ENCODE results near the gene PIR. TPM values are rescaled to one million over a fixed set of nuclear protein-coding genes. Genes with fewer than 3 reads are reported as not detected.

The PIR gene
- total RNA-seq, 1 donor from 2014 or later: 45.0 TPM

- Histone ChIP-seq H3K9ac (no peak within 1 kb of the TSS), H4K20me1 (ENCODE audit: low read depth) (no peaks in the 10 kb centered on the region), H3K4me2 (no peak within 1 kb of the TSS), H3K79me2 (ENCODE audit: low read depth) (no peaks in the 10 kb centered on the region), H3K27me3 (no peaks in the 10 kb centered on the region), H3K4me3 (no peak within 1 kb of the TSS), H3K4me1 (no peaks in the 10 kb centered on the region), H2AFZ (replicated peaks) (no peak within 1 kb of the TSS), H3F3A (ENCODE audit: low read depth) (no peaks in the 10 kb centered on the region), H3K27ac (no peak within 1 kb of the TSS), H3K36me3 (no peaks in the 10 kb centered on the region), H3K9me3 (ENCODE audit: low read depth) (no peaks in the 10 kb centered on the region)
- no peak within 1 kb of the TSS for H3K4me3 Mint-ChIP-seq
- no peak for DNase-seq (ENCODE audit: low spot score)
- H3K9me3 Mint-ChIP-seq: no peaks in the 10 kb centered on the region
- no peaks in the 10 kb centered on the region for H3K36me3 Mint-ChIP-seq
- no peak for TF ChIP-seq CTCF (IDR thresholded peaks at IDR 0.05)
- no peak for TF ChIP-seq EZH2 (IDR thresholded peaks at IDR 0.05)
- TF ChIP-seq EZH2phosphoT487 (IDR thresholded peaks at IDR 0.05): no peak
- H3K27ac Mint-ChIP-seq: no peak within 1 kb of the TSS
- no peaks in the 10 kb centered on the region for H3K27me3 Mint-ChIP-seq (ENCODE audit: insufficient read depth, low read depth)
- peaks cover 2% of the 10 kb centered on the region for H3K4me1 Mint-ChIP-seq
These were observed 7.4 kb upstream of the PIR start, which contains the start of gene BMX for GRCh38 chrX:15500497-15500966. BMX (plus strand) TSS chrX:15500807; CDS start chrX:15508354, 7,547 bp downstream.

- H3K27me3 Mint-ChIP-seq (ENCODE audit: insufficient read depth, low read depth): no peaks in the 10 kb centered on the region
- H4K20me1 ChIP-seq (ENCODE audit: low read depth): no peaks in the 10 kb centered on the region
- H3K27me3 ChIP-seq: no peaks in the 10 kb centered on the region
- no peaks in the 10 kb centered on the region for H3K36me3 ChIP-seq
- no peak for TF ChIP-seq CTCF (IDR thresholded peaks at IDR 0.05)
- TF ChIP-seq EZH2 (IDR thresholded peaks at IDR 0.05): no peak
- TF ChIP-seq EZH2phosphoT487 (IDR thresholded peaks at IDR 0.05): no peak
- H3K27ac ChIP-seq: no peak overlapping the region
- no peaks in the 10 kb centered on the region for H3K9me3 Mint-ChIP-seq
- H3K9me3 ChIP-seq (ENCODE audit: low read depth): no peaks in the 10 kb centered on the region
- no peak overlapping the region for H2AFZ ChIP-seq (replicated peaks)
- H3K79me2 ChIP-seq (ENCODE audit: low read depth): no peaks in the 10 kb centered on the region
- no peaks in the 10 kb centered on the region for H3F3A ChIP-seq (ENCODE audit: low read depth)
- H3K4me3 Mint-ChIP-seq: no peak overlapping the region
- no peaks in the 10 kb centered on the region for H3K4me1 ChIP-seq
- H3K36me3 Mint-ChIP-seq: no peaks in the 10 kb centered on the region
- H3K4me3 ChIP-seq: no peak overlapping the region
- no peak overlapping the region for H3K9ac ChIP-seq
- H3K4me1 Mint-ChIP-seq: peaks cover 2% of the 10 kb centered on the region
- H3K27ac Mint-ChIP-seq: no peak overlapping the region
- no peak for DNase-seq (ENCODE audit: low spot score)
- no peak overlapping the region for H3K4me2 ChIP-seq
These were observed 6.8 kb upstream of the PIR start for GRCh38 chrX:15499976-15500375.

GRCh38 chrX:15498741-15499140 is 5.6 kb upstream of the PIR start:
- no peaks in the 10 kb centered on the region for H3K36me3 ChIP-seq
- TF ChIP-seq EZH2 (IDR thresholded peaks at IDR 0.05) (no peak), CTCF (IDR thresholded peaks at IDR 0.05) (no peak), EZH2phosphoT487 (IDR thresholded peaks at IDR 0.05) (no peak)
- H3K27me3 Mint-ChIP-seq (ENCODE audit: insufficient read depth, low read depth): no peaks in the 10 kb centered on the region
- no peaks in the 10 kb centered on the region for H3K36me3 Mint-ChIP-seq
- DNase-seq (ENCODE audit: low spot score): no peak
- H3K4me3 Mint-ChIP-seq: no peak overlapping the region
- H3K79me2 ChIP-seq (ENCODE audit: low read depth): no peaks in the 10 kb centered on the region
- peaks cover 3% of the 10 kb centered on the region for H3F3A ChIP-seq (ENCODE audit: low read depth)
- H3K4me3 ChIP-seq: no peak overlapping the region
- H3K27ac Mint-ChIP-seq: no peak overlapping the region
- H3K9me3 ChIP-seq (ENCODE audit: low read depth): no peaks in the 10 kb centered on the region
- no peak overlapping the region for H3K27ac ChIP-seq
- H3K4me1 Mint-ChIP-seq: peaks cover 3% of the 10 kb centered on the region
- H3K9ac ChIP-seq: no peak overlapping the region
- no peaks in the 10 kb centered on the region for H4K20me1 ChIP-seq (ENCODE audit: low read depth)
- H3K4me1 ChIP-seq: peaks cover 3% of the 10 kb centered on the region
- no peak overlapping the region for H3K4me2 ChIP-seq
- peak overlapping the region; percentile 7 for H2AFZ ChIP-seq (replicated peaks)
- no peaks in the 10 kb centered on the region for H3K9me3 Mint-ChIP-seq
- H3K27me3 ChIP-seq: no peaks in the 10 kb centered on the region
